Endometrial microvascular endothelial cells (primary cell): ENCODE results near the gene DLX4. TPM values are rescaled to one million over a fixed set of nuclear protein-coding genes. Genes with fewer than 3 reads are reported as not detected.

Source experiments
- in situ Hi-C: cut with HindIII; loops from 2 replicates; pipeline ENCODE4 v1.10.0; 2017; ENCODE audit warnings: low sequenced_read_pairs, low pct_unique_long_range_greater_than_20kb; ENCODE audit errors: inconsistent ontology term
- total RNA-seq: library from RNA; depleted of rRNA; stranded (reverse); fragments of >200 nt; gene quantifications from one replicate; pipeline ENCODE4 v1.2.3, GENCODE V29; 2015; ENCODE audit errors: inconsistent ontology term

The DLX4 gene
- total RNA-seq, 1 donor from 2014 or later, result not detected

DNA sequence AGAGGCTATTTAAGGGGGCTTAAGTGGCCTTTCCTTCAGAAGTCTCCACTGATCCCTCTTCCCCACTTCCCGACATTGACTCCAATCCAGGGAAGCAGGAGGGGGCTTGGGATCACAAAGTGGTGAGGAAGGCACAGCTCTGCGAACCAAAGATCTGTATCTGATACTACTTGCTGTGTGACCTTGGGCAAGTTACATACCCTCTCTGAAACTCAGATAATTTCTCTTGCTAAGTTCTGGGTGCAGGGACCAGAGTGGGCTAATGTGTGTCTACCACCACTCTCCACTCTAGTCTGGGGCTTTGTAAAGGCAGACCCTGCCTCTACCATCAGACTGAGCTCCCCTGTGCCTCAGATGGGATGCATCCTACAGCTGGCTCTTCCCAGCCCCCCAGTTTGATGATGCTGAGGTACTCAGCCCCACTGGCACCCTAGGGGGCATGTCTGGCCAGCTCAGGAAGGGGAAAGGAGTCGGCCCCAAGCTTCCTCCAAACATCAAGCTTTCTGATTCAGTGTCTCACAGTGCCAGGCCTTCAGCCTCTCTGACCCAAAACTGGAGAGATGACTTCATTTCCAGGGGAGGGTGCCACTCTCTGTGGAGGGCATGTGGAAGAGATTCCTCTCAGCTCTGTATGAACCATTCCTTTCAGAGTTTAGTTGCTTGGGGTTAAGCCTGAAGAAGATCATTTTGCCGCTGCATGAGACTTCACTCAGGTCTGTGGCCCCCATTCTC lies 10.9 kb downstream of the DLX4 start:
- in situ Hi-C loops, result loop anchor here (10.0 kb wide), 1 partner anchor 95 kb away; no protein-coding TSS in a partner anchor

DNA sequence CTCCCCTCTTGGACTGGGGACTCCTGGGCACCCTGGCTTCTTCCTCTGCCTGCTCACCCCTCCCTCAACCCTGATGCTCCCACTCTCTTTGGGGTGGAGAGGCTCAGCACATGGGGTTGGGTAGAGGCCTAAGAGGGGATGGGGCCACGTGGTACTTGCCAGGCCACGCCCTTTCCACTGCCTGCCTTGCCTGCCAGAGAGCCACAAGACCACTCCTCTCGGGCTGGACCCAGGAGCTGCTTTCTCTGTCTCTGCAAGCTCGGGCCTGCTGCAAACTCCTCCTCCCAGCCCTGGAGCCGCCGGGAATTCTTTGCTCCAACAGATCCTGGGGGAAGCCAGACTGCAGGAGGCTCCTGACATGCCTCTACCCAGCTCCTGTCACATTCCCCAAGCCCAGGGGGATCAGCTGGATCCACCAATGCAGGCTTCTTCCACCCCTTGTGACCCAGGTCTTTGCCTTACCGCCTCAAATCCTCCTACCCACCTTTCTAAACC lies 11.8 kb downstream of the DLX4 start:
- in situ Hi-C loops, result no loop called here

- in situ Hi-C loops, result no loop called here
These were observed 15.3 kb downstream of the DLX4 start for GRCh38 chr17:49984283-49984682.

- in situ Hi-C loops, result no loop called here
These were observed 15.8 kb downstream of the DLX4 start for GRCh38 chr17:49984776-49985175.

DNA sequence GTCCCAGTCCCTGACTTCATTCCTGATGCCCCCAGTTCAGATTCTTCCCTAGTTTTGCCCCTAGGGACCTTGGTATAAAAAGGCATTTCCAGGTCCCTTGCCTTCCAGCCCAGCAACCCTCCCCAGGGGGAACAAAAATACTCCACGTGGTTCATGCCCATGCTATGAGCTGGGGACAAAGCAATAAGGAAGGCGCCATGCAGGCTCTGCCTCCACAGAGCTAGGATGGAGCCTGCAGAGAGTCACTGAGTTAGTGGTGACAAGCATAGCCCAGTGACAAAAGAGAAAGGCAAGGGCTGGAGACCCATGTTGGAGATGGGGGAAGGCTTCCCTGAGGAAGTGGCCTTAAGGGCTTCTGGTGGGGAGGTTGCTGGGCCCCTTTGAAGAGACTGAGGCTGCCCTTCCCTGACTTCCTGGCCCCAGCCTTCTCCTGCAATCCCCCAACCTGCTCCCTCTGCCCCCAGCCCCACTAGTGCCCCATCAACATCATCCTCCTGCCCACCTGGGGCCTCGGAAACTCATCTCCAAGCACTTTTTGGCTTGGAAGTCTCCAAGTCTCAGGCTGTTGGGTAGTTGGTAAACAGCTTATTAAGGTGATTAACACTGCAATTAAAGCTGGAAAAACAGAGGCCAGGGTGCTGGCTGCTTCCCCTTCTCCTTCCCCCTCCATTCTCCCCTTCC lies 16.5 kb downstream of the DLX4 start:
- in situ Hi-C loops, result no loop called here

- in situ Hi-C loops, result no loop called here
These were observed 17.7 kb downstream of the DLX4 start for GRCh38 chr17:49986396-49987289.

DNA sequence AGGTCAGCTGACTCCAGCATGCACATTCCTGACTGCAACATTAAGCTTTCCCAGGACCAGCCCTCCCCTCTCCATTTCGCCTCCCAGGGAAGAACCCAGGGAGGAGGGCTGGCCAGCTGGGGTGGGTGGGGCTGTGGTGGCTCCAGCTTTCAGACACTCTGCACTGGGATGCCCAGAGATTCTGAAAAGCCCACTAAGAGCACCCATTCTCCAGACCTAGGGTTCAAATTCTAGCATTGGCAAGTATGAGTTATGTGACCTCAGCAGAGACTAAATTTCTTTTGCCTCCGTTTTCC lies 18.2 kb downstream of the DLX4 start:
- in situ Hi-C loops, result no loop called here

GRCh38 chr17:49987681-49988441 lies 18.9 kb downstream of the DLX4 start:
- in situ Hi-C loops, result no loop called here

- in situ Hi-C loops, result no loop called here
These were observed 20.5 kb downstream of the DLX4 start for GRCh38 chr17:49989518-49989880.

DNA sequence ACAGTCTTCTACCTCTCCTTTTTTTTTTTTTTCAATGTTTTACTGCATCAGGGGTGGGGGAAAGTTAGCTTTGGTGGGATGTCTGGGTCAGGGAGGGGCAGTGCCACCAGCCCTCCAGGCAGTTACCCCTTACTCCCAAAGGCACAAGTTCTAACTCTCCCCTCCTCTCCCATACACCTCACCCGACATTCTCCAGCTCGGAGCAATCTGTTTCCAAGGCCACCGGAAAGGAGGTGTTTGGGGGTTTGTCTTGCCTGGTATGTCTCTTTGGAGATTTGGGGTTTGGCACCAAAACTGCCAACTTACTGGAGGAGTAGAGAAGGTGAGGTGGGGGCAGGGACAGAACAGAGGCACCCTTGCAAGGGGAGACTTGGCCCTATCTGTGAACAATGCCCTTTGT lies 21.3 kb downstream of the DLX4 start:
- in situ Hi-C loops, result no loop called here

GRCh38 chr17:49990921-49991320 lies 21.9 kb downstream of the DLX4 start:
- in situ Hi-C loops, result no loop called here

GRCh38 chr17:49991409-49991808 lies 22.4 kb downstream of the DLX4 start:
- in situ Hi-C loops, result no loop called here

- in situ Hi-C loops, result no loop called here
These were observed 23.4 kb downstream of the DLX4 start for GRCh38 chr17:49992191-49992932.

GRCh38 chr17:49992933-49993422 lies 24.0 kb downstream of the DLX4 start:
- in situ Hi-C loops, result no loop called here

DNA sequence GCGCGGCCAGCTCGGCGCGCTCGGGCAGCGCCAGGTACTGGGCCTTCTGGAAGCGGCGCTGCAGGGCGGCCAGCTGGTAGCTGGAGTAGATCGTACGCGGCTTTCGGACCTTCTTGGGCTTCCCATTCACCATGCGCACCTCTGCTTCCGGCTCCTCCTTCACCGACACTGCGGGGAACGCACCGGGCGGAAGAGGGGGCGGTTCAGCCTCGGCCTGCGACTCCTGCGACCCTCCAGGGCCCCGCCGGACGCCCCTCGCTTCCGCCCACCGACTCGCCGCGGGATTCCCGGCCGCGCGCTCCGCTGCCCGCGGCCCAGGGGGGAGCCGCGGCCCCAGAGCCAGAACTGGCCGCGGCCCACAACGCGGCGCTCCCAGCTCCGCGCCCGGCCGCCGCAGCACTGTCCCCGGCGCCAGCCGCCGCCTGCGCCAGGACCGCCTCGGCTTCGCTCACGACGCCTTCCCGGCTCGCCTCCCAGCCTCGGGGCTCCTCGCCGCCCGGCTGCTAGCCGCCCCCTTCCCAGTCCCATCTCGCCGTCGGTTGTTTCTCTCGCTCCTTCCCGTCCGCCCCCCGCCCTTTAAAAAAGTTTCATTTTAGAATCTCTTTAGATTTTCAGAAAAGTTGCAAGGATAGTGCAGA lies 24.6 kb downstream of the DLX4 start:
- in situ Hi-C loops, result no loop called here

DNA sequence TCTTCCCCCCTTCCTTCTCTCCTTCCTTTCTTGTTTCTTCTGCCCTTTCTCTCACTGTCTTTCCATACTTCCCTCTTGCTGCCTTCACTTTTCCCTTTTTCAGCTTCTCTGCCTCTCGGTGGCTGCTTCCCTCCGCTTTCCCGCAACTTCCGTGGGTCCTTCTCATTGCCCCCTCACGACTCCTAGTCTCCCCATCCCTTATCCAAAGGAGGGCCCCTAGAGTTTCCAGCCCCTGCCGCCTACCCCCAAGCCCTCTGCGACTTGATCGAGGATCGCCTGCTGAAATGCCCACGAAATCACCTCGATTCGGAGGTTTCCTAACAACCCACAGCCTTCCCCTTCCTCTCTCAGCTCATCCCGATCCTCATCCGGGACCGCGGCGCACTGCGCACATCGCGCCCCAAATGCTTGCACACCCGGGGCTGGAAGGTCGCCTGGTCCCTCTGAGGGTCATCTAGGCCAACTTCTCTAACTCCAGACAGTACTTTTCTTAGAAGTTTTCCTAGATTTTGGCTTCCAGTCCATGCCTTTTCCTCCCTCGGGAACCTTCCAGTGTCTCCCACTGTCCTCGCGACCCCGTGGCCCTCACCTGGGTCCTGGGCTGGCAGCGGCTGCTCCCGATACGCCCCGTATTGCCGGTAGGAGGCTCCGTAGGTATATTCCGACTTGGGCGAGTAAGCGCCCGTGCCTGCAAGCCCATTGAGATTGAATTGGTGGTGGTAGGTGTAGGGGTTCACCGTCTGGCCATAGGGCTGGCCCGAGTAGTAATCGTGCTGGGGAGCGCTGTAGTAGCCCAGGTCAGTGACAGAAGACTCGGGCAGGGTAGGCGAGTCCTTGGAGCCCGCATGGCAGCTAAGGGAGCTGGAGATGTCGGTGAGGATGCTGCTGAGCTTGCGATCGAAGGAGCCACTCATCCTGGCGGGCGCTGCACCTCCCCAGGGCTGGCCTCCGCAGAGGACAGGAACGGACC lies 25.4 kb downstream of the DLX4 start:
- in situ Hi-C loops, result no loop called here
